ENCODE data around the gene CPO. TPM values are rescaled to one million over a fixed set of nuclear protein-coding genes. Genes with fewer than 3 reads are reported as not detected.

The CPO gene
- 0.36 TPM in 1 of 2 replicates, not detected in the other for total RNA-seq
- polyA plus RNA-seq = not detected in 2 replicates

GRCh38 chr2:206939340-206939739 lies at the start of gene CPO:
CPO (plus strand) TSS chr2:206939518; CDS start chr2:206939600, 82 bp downstream.
- no peaks in the 10 kb centered on the region for H3K9me3 ChIP-seq (ENCODE audit: low read depth)
- H3K4me2 ChIP-seq = no peak within 1 kb of the TSS
- no peaks in the 10 kb centered on the region for H3K4me1 ChIP-seq (ENCODE audit: insufficient read depth)
- no peak within 1 kb of the TSS for H3K27ac ChIP-seq
- 74% methylated on average over 2 of the region's 2 CpGs for WGBS (ENCODE audit: low lambda C conversion rate, missing lambda C conversion rate)
- no peak for DNase-seq (ENCODE audit: low spot score)
- H3K79me2 ChIP-seq = no peaks in the 10 kb centered on the region
- no peaks in the 10 kb centered on the region for H4K20me1 ChIP-seq (ENCODE audit: insufficient read depth, poor library complexity, severe bottlenecking)
- H3K36me3 ChIP-seq (replicated peaks; ENCODE audit: insufficient read depth, low read depth) = no peaks in the 10 kb centered on the region
- no peaks in the 10 kb centered on the region for H3K9me2 ChIP-seq (replicated peaks; ENCODE audit: insufficient read depth)
- no peaks in the 10 kb centered on the region for H3K27me3 ChIP-seq
- H3K4me3 ChIP-seq = no peak within 1 kb of the TSS
- TF ChIP-seq EZH2phosphoT487 (IDR thresholded peaks at IDR 0.05; ENCODE audit: low read depth, severe bottlenecking, unreplicated experiment) = no peak
- TF ChIP-seq CTCF (IDR thresholded peaks at IDR 0.05; ENCODE audit: poor library complexity) = no peak
- TF ChIP-seq EZH2 (IDR thresholded peaks at IDR 0.05; ENCODE audit: borderline replicate concordance) = no peak
- H2AFZ ChIP-seq = no peak within 1 kb of the TSS

GRCh38 chr2:206890179-206890578 lies 49.1 kb upstream of the CPO start:
- Histone ChIP-seq H3K36me3 (replicated peaks; ENCODE audit: insufficient read depth, low read depth) (no peaks in the 10 kb centered on the region), H3K4me1 (ENCODE audit: insufficient read depth) (no peaks in the 10 kb centered on the region), H2AFZ (no peak overlapping the region), H3K27me3 (no peaks in the 10 kb centered on the region), H3K27ac (no peak overlapping the region), H3K9me3 (ENCODE audit: low read depth) (no peaks in the 10 kb centered on the region), H3K9me2 (replicated peaks; ENCODE audit: insufficient read depth) (no peaks in the 10 kb centered on the region), H3K79me2 (no peaks in the 10 kb centered on the region), H4K20me1 (ENCODE audit: insufficient read depth, poor library complexity, severe bottlenecking) (no peaks in the 10 kb centered on the region), H3K4me3 (no peak overlapping the region), H3K4me2 (no peak overlapping the region)
- WGBS (ENCODE audit: low lambda C conversion rate, missing lambda C conversion rate) = 77% methylated on average over 2 of the region's 2 CpGs
- no peak for TF ChIP-seq EZH2phosphoT487 (IDR thresholded peaks at IDR 0.05; ENCODE audit: low read depth, severe bottlenecking, unreplicated experiment)
- TF ChIP-seq CTCF (IDR thresholded peaks at IDR 0.05; ENCODE audit: poor library complexity) = no peak
- TF ChIP-seq EZH2 (IDR thresholded peaks at IDR 0.05; ENCODE audit: borderline replicate concordance) = no peak
- no peak for DNase-seq (ENCODE audit: low spot score)

- Histone ChIP-seq H4K20me1 (ENCODE audit: insufficient read depth, poor library complexity, severe bottlenecking) (no peaks in the 10 kb centered on the region), H3K9me3 (ENCODE audit: low read depth) (no peaks in the 10 kb centered on the region), H3K4me2 (no peak overlapping the region), H2AFZ (no peak overlapping the region), H3K36me3 (replicated peaks; ENCODE audit: insufficient read depth, low read depth) (no peaks in the 10 kb centered on the region), H3K9me2 (replicated peaks; ENCODE audit: insufficient read depth) (no peaks in the 10 kb centered on the region), H3K79me2 (no peaks in the 10 kb centered on the region), H3K4me3 (no peak overlapping the region), H3K27me3 (no peaks in the 10 kb centered on the region), H3K27ac (no peak overlapping the region), H3K4me1 (ENCODE audit: insufficient read depth) (no peaks in the 10 kb centered on the region)
- WGBS (ENCODE audit: low lambda C conversion rate, missing lambda C conversion rate) = 75% methylated on average over 1 of the region's 1 CpG
- TF ChIP-seq CTCF (IDR thresholded peaks at IDR 0.05; ENCODE audit: poor library complexity) = no peak
- TF ChIP-seq EZH2phosphoT487 (IDR thresholded peaks at IDR 0.05; ENCODE audit: low read depth, severe bottlenecking, unreplicated experiment) = no peak
- TF ChIP-seq EZH2 (IDR thresholded peaks at IDR 0.05; ENCODE audit: borderline replicate concordance) = no peak
- no peak for DNase-seq (ENCODE audit: low spot score)
Observed at GRCh38 chr2:206890926-206891325, 48.4 kb upstream of the CPO start.

- WGBS (ENCODE audit: low lambda C conversion rate, missing lambda C conversion rate) = 12% methylated on average over 1 of the region's 1 CpG
- Histone ChIP-seq H3K4me1 (ENCODE audit: insufficient read depth) (peaks cover 6% of the 10 kb centered on the region), H3K79me2 (no peaks in the 10 kb centered on the region), H3K36me3 (replicated peaks; ENCODE audit: insufficient read depth, low read depth) (no peaks in the 10 kb centered on the region), H3K27ac (peak overlapping the region; percentile 28), H2AFZ (no peak overlapping the region), H3K4me2 (peak overlapping the region; percentile 49), H4K20me1 (ENCODE audit: insufficient read depth, poor library complexity, severe bottlenecking) (no peaks in the 10 kb centered on the region), H3K9me3 (ENCODE audit: low read depth) (no peaks in the 10 kb centered on the region), H3K9me2 (replicated peaks; ENCODE audit: insufficient read depth) (no peaks in the 10 kb centered on the region), H3K27me3 (no peaks in the 10 kb centered on the region), H3K4me3 (no peak overlapping the region)
- peak; percentile 74 for DNase-seq (ENCODE audit: low spot score)
- TF ChIP-seq CTCF (IDR thresholded peaks at IDR 0.05; ENCODE audit: poor library complexity) (no peak), EZH2phosphoT487 (IDR thresholded peaks at IDR 0.05; ENCODE audit: low read depth, severe bottlenecking, unreplicated experiment) (no peak), EZH2 (IDR thresholded peaks at IDR 0.05; ENCODE audit: borderline replicate concordance) (no peak)
Observed at GRCh38 chr2:206915121-206915520, 24.2 kb upstream of the CPO start.
